NOMO-1 (cell line): ENCODE results near the gene ZFYVE28.

Experiments
- DNase-seq, 2 experiments: peaks; one replicate each; lab custom pipeline; 2025; ENCODE audit not compliant: unreplicated experiment in 2 of 2; lab: John Stamatoyannopoulos, UW

The ZFYVE28 gene

GRCh38 chr4:2335729-2336101, 82.7 kb downstream of the ZFYVE28 start:
- DNase-seq = no peak

GRCh38 chr4:2334826-2335728, 83.4 kb downstream of the ZFYVE28 start:
- no peak for DNase-seq

- no peak for DNase-seq
Observed at GRCh38 chr4:2333916-2334644, 84.4 kb downstream of the ZFYVE28 start.

- peak; percentile 49 to 67 for DNase-seq
Observed at GRCh38 chr4:2333356-2333841, 85.0 kb downstream of the ZFYVE28 start.

GRCh38 chr4:2332976-2333319, 85.5 kb downstream of the ZFYVE28 start:
- no peak for DNase-seq

- no peak for DNase-seq
Observed at GRCh38 chr4:2332201-2332975, 86.1 kb downstream of the ZFYVE28 start.

- DNase-seq = no peak
Observed at GRCh38 chr4:2331519-2332200, 86.8 kb downstream of the ZFYVE28 start.

GRCh38 chr4:2331043-2331420, 87.4 kb downstream of the ZFYVE28 start:
- no peak for DNase-seq

GRCh38 chr4:2330091-2331042, 88.1 kb downstream of the ZFYVE28 start:
- DNase-seq = peak; percentile 84 to 96

- DNase-seq = no peak
Observed at GRCh38 chr4:2327579-2327978, 90.9 kb downstream of the ZFYVE28 start.

- no peak for DNase-seq
Observed at GRCh38 chr4:2324891-2325290, 93.6 kb downstream of the ZFYVE28 start.

- DNase-seq = no peak
Observed at GRCh38 chr4:2322841-2323240, 95.6 kb downstream of the ZFYVE28 start.

- DNase-seq = no peak
Observed at GRCh38 chr4:2322227-2322626, 96.2 kb downstream of the ZFYVE28 start.

GRCh38 chr4:2321279-2322196, 96.9 kb downstream of the ZFYVE28 start:
- no peak for DNase-seq

- no peak for DNase-seq
Observed at GRCh38 chr4:2320746-2321145, 97.7 kb downstream of the ZFYVE28 start.

- DNase-seq = no peak
Observed at GRCh38 chr4:2320152-2320551, 98.3 kb downstream of the ZFYVE28 start.

- DNase-seq = no peak
Observed at GRCh38 chr4:2318885-2319284, 99.6 kb downstream of the ZFYVE28 start.

GRCh38 chr4:2318476-2318875, 100.0 kb downstream of the ZFYVE28 start:
- no peak for DNase-seq
